Activated CD4-positive, CD25-positive, alpha-beta regulatory T cell treated with anti-CD3 and anti-CD28 coated beads, Interleukin-2, amount 50 U/mL, for 16 hours (primary cell): ENCODE data around the gene KIAA0232.
"Not testable (repeated sequence)": the region's sequence is repeated elsewhere in the genome, so short reads cannot be mapped to it uniquely, and the experiment has no call there.

Experiments
- DNase-seq: peaks from one replicate; pipeline ENCODE4 v3.0.0-alpha.2; 2020; ENCODE audit warnings: low read depth, low spot score

KIAA0232 gene

GRCh38 chr4:6878451-6879059 is 96.0 kb downstream of the KIAA0232 start:
- no peak for DNase-seq

DNA sequence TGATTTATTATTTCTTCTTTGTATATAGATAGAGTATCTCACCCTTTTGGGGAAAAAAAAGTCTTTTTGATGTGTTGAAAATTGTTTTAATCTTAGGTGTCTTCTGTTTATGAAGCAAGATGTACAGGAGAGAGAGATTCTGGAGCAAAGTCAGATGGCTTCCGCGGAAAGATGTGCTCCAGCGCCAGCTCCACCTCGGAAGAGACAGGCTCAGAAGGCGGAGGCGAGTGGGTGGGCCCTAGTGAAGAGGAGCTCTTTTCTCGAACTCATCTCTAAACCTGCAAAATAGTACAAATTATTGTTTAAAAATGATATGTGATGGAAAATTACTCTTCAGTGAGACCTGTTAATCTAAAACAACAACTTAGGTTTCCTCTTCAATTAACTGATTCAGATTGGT is 98.2 kb downstream of the KIAA0232 start:
- DNase-seq = no peak

DNA sequence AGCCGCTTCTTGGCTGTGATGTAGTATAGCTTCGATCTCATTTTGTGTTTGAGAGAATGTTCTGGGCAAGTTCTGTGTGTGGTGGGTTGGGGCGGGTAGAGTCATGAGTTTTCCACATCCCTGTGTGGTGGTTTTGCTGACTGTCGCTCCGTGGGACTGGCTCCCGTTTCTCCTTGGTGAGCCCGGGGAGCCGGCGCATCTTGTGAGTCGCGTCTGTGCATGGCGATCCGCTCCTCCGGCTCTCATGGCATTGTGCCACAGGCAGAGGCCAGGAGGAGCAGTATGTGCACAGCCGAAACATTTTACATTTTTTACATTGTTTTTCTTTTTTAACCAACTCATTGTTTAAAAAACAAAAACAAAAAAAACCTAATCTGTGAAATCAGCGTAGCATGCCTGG is 99.4 kb downstream of the KIAA0232 start:
- no peak for DNase-seq

DNA sequence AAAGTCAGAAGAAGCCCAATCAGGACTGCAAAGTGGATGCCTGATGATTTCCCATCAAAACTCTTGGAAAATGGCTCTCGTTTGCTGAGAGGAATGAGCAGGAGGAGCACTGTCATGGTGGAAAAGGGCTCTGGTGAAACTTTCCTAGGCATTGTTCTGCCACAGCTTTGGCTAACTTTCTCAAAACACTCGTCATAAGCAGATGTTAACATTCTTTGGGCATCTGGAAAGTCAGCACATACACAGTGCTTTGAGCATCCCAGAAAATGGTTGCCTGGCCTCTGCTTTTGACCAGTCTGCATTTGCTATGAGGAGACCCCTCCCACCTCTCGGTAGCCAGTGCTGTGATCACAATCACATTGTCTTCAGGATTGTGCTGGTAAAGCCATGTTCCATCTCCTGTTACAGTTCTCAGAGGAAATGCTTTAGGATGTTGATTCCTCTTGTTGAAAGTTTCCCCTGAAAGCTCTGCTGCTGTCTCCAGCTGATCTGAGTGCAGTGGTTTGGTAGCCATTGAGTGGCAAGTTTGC is 101.9 kb downstream of the KIAA0232 start:
- no peak for DNase-seq

- no peak for DNase-seq
Observed at GRCh38 chr4:6885953-6886557, 103.5 kb downstream of the KIAA0232 start.

GRCh38 chr4:6886886-6887285 is 104.4 kb downstream of the KIAA0232 start:
- no peak for DNase-seq

DNA sequence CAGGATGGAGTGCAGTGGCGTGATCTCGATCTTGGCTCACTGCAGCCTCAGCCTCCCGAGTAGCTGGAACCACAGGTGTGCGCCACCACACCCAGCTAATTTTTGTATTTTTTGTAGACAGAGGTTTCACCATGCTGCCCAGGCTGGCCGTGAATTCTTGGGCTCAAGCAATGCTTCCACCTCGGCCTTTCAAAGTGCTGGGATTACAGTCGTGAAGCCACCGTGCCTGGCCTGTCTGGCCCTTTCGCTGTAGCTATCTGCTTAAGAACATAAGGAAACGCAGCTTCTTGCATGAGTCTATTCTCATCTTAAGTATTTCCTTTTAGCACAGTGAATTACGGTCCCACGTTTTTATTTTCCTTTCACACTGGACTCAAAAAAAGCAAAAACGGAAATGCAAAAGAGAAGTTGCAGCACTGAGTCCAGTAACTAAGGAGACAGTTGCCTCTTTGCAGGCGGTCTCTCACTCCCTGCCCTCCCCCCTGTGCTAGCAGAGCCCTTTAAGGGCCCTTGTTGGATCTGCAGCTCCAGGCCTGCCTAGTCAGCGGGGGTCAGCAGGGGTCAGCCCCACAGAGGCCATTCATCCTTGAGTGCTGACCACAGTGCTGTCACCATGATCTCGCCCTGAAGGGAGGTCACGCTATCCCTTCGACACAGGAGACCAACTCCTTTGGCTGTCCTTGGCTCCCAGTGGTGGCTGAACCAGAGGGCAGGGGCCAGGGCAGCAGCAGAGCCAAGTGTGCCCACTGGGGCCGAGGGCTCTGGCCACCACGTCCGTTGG is 105.3 kb downstream of the KIAA0232 start:
- no peak for DNase-seq

DNA sequence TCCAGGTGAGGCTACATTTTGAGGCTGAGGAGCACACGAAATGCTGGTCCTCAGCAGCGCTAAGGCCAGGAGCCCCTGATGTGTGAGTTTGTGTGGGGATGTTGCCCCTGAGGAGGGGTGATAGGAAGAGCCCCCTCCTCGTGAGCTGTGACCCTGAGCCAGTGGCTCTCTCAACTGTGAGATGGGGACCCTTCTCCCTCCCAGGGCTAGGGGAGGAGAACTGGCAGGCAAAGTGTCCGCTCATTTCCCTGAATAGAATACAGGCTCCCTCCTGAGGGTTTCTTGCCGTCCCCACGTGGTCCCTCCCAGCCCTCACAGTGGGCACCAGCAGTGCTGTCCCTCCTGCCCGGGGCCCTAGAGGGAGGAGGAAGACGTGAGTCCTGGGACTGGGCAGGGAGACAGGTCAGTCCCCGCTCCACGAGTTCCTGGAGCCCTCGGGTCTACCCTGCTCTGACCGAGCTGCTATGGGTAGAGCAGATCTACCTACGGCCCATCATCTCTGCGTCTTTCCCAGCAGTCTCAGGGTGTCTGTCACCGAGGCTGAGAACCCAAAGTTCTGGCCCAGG is 106.1 kb downstream of the KIAA0232 start:
- no peak for DNase-seq

- DNase-seq = no peak
Observed at GRCh38 chr4:6889101-6889735, 106.7 kb downstream of the KIAA0232 start.

GRCh38 chr4:6889736-6890324 is 107.3 kb downstream of the KIAA0232 start:
- DNase-seq = no peak

DNA sequence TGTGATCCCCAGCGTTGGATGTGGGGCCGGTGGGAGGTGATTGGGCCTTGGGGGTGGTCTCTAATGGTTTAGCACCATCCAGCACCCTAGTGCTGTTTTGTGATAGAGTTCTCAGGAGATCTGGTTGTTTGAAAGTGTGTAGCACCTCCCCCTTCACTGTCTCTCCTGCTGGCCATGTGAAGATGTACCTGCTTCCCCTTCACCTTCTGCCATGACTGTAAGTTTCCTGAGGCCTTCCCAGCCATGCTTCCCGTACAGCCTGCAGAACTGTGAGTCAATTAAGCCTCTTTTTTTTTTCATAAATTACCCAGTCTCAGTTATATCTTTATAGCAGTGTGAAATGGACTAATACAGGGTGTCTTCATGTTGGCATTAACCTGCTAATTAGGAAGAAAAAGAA is 107.8 kb downstream of the KIAA0232 start:
- DNase-seq = no peak

DNA sequence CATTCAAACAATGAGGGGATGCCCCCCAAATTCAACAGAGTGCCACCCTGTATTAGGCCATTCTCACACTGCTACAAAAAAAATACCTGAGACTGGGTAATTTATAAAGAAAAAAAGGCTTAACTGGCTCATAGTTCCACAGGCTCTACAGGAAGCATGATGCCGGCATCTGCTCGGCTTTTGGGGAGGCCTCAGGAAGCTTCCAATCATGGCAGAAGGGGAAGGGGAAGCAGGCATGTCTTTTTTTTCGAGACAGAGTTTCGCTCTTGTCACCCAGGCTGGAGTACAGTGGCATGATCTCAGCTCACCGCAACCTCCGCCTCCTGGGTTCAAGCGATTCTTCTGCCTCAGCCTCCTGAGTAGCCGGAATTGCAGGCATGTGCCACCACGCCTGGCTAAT is 108.4 kb downstream of the KIAA0232 start:
- not testable (repeated sequence) for DNase-seq

DNA sequence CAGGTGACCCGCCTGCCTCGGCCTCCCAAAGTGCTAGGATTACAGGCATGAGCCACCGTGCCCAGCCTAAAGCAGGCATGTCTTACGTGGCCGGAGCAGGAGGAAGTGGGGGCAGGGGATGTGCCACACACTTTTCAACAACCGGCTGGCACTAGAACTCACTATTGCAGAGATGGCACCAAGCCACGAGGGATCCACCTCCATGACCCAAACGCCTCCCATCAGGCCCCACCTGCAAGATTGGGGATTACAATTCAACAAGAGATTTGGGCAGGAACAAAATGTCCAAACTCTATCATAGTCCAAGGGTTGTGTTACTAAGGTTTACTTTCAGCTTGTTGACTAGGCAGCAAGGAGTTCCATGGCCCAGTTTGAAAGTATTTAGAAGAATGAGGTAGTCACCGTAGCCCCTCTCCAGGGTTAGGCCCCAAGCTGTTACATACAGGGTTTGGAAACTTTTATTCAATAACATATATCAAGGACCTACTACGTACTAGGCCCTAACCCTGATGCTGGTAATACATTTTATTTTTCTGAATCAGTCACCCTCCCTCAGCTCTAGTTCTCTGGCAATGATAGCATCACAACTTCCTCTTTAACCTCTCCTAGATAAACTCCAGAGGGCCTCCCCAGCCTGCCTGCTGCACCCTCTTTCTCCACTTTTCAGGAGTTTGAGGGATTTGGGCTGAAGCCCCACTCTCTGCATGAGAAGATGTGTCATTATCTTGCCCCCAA is 109.1 kb downstream of the KIAA0232 start:
- DNase-seq = no peak

GRCh38 chr4:6892190-6892908 is 109.8 kb downstream of the KIAA0232 start:
- no peak for DNase-seq

- no peak for DNase-seq
Observed at GRCh38 chr4:6892909-6893202, 110.3 kb downstream of the KIAA0232 start.

- no peak for DNase-seq
Observed at GRCh38 chr4:6893449-6894085, 111.0 kb downstream of the KIAA0232 start.

DNA sequence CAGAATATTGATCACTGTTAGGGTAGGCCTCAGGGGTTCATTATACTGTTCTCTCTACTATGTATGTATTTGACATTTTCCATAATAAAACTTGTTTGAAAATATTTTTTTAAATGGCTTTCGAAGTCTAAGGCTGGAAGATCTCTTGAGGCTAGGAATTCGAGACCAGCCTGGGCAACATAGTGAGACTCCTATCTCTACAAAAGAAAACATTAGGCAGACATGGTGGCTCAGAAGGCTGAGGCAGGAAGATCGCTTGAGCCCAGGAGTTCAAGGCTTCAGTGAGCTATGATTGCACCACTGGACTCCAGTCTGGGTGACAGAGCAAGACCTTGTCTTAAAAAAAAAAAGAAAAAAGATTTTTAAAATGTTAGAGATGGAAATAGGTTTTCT is 111.6 kb downstream of the KIAA0232 start:
- no peak for DNase-seq

DNA sequence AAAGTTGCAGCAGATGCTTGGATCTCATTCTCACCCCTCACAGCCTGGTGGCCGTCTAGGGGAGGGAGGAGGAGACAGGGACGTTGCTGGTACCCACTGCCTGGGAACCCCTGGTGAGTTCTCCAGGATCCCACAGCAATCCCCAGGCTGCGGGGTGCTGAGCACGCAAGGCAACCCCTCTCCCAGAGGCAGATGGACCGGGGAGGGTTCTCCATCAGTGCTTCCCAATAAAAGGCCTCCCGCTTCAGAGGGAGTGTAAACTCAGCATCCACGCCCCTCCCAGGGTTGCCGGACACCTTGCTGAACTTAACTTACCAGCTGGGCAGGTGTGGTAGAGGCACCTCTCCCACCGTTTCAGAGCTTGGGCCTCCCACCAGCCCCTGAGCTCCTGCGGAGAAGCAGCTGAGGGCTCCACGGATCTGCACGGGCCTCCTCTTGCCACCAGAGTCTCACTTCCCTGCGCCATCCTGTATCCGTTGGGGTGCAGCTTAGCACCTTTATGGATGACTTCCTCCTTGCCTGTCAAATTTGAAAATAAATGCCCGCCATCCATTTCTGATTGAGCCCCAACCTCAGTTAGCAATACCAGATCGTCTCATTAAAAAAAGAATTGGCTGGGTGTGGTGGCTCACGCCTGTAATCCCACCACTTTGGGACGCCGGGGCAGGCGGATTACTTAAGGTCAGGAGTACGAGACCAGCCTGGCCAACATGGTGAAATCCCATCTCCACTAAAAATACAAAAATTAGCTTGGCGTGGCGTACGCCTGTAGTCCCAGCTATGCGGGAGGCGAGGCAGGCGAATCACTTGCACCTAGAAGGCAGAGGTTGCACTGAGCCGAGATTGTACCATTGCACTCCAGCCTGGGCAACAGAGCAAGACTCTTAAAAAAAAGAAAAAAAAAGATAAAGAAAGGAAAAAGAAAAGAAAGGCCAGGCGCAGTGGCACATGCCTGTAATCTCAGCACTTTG is 112.3 kb downstream of the KIAA0232 start:
- DNase-seq = no peak

DNA sequence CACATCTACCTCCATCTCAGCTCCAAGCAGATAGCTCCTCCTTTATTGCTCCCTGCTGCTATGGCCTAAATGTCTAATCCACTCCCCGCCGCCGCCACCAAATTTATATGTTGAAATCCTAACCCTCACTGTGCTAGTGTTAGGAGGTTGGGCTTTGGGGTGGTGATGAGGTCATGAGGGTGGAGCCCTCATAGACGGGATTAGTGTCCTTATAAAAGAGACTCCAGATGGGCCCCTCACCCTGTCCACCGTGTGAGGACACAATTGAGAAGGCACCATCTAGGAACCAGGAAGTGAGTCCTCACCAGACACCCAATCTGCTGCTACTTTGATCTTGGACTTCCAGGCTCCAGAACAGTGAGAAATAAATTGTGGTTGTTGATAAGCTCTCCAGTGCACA is 113.5 kb downstream of the KIAA0232 start:
- no peak for DNase-seq
